Hematopoietic multipotent progenitor cell treated with erythropoietin and hydrocortisone succinate and interleukin-3 and kit ligand, for 4 days (in vitro differentiated cells): ENCODE results near the gene COX6A1.

Source experiments
- DNase-seq: peaks from one replicate; pipeline ENCODE4 v3.0.0-alpha.2; 2015

Gene COX6A1

GRCh38 chr12:120468325-120468820 lies 30.5 kb downstream of the COX6A1 start:
- DNase-seq = peak; percentile 59

GRCh38 chr12:120468821-120469449 lies 31.0 kb downstream of the COX6A1 start:
- peak; percentile 71 for DNase-seq

GRCh38 chr12:120469450-120470149 lies 31.7 kb downstream of the COX6A1 start, which contains the start of gene SRSF9:
SRSF9 (minus strand) TSS chr12:120469748; CDS start chr12:120469609, 139 bp downstream.
- peak; percentile 98 for DNase-seq

GRCh38 chr12:120470150-120470784 lies 32.4 kb downstream of the COX6A1 start:
- DNase-seq = peak; percentile 52

GRCh38 chr12:120472521-120472920 lies 34.6 kb downstream of the COX6A1 start:
- DNase-seq = no peak

GRCh38 chr12:120473807-120474615 lies 36.1 kb downstream of the COX6A1 start:
- DNase-seq = no peak

- DNase-seq = peak; percentile 52
Observed at GRCh38 chr12:120474616-120474960, 36.7 kb downstream of the COX6A1 start.

- DNase-seq = no peak
Observed at GRCh38 chr12:120475643-120476042, 37.7 kb downstream of the COX6A1 start.

GRCh38 chr12:120479458-120479857 lies 41.5 kb downstream of the COX6A1 start:
- DNase-seq = peak; percentile 27

- no peak for DNase-seq
Observed at GRCh38 chr12:120480211-120480610, 42.3 kb downstream of the COX6A1 start.

- peak; percentile 74 for DNase-seq
Observed at GRCh38 chr12:120481022-120481767, 43.3 kb downstream of the COX6A1 start.

- DNase-seq = peak; percentile 41
Observed at GRCh38 chr12:120483621-120484020, 45.7 kb downstream of the COX6A1 start.

- DNase-seq = no peak
Observed at GRCh38 chr12:120485961-120486881, 48.3 kb downstream of the COX6A1 start.

- peak; percentile 55 for DNase-seq
Observed at GRCh38 chr12:120487552-120487951, 49.6 kb downstream of the COX6A1 start.

- no peak for DNase-seq
Observed at GRCh38 chr12:120488057-120488640, 50.2 kb downstream of the COX6A1 start.

- DNase-seq = no peak
Observed at GRCh38 chr12:120489018-120489417, 51.1 kb downstream of the COX6A1 start.

- DNase-seq = no peak
Observed at GRCh38 chr12:120490325-120490724, 52.4 kb downstream of the COX6A1 start.
